ENCODE data around the gene PSMD6. TPM values are rescaled to one million over a fixed set of nuclear protein-coding genes. Genes with fewer than 3 reads are reported as not detected.

Gene PSMD6
- total and polyA plus RNA-seq, 11 donors = 60.1 to 128 (median 82.5) TPM

DNA sequence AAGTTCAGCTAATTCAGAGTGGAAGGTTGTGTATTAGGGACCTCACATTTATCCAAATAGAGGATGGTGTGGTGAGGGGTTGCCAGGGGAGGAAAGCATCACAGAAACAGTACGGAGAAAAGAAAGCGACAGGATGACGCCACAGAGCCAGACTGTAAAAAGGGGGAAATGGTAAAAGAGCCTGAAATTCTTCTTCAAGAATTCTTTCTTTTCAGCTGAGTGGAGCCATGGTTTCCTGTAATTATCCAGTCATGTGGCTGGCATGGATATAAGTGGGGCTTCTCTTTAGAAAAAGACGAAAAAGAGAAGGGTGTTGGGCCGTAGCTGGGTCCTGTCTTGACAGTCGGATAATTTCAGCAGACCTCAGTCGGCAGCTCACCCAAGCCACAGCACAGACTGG is 24.5 kb upstream of the PSMD6 start:
- WGBS, 4 donors = 83 to 90% (median 88%) methylated on average over 7 of the region's 7 CpGs
- no peaks in the 10 kb centered on the region for H3K27me3 ChIP-seq
- intact Hi-C loops (cut with DNase I) = no loop called here
- DNase-seq (no peak), ATAC-seq (no peak)
- no peaks in the 10 kb centered on the region for H3K4me1 ChIP-seq
- TF ChIP-seq POLR2A (IDR thresholded peaks at IDR 0.05) = no peak
- TF ChIP-seq, protein P1, sequence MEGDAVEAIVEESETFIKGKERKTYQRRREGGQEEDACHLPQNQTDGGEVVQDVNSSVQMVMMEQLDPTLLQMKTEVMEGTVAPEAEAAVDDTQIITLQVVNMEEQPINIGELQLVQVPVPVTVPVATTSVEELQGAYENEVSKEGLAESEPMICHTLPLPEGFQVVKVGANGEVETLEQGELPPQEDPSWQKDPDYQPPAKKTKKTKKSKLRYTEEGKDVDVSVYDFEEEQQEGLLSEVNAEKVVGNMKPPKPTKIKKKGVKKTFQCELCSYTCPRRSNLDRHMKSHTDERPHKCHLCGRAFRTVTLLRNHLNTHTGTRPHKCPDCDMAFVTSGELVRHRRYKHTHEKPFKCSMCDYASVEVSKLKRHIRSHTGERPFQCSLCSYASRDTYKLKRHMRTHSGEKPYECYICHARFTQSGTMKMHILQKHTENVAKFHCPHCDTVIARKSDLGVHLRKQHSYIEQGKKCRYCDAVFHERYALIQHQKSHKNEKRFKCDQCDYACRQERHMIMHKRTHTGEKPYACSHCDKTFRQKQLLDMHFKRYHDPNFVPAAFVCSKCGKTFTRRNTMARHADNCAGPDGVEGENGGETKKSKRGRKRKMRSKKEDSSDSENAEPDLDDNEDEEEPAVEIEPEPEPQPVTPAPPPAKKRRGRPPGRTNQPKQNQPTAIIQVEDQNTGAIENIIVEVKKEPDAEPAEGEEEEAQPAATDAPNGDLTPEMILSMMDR (IDR thresholded peaks at IDR 0.05) = no peak
- H3K4me3 ChIP-seq = no peak overlapping the region
- no peaks in the 10 kb centered on the region for H3K36me3 ChIP-seq
- no peaks in the 10 kb centered on the region for H3K9me3 ChIP-seq
- no peak overlapping the region for H3K27ac ChIP-seq

DNA sequence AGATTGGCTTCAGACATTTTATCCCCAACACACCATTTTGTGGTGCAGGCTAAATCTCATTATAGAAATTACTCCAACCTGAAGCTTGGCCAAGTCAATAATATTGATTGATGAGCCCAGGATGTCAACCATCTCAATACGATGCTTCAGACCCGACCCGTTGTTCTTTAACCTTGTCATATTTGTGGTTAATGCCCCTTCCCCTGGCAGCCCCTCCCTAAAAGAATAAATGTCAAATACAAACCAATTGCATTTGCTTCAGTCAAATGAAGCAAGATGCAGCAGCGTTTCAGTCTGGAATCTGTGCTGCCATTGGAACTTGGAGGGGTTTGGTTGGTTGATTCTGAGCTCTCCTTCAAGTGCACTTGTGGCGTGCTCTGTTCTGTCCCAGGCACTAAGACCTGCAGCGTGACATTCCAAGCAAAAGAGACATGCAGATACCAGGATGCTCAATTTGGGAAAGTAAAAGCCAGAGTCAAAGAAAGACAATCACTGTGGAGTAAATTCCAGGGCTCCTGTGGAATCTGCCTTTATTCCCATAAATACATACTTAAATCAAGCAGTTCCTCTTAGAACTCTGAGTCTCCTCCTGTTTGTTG is 23.8 kb upstream of the PSMD6 start:
- Histone ChIP-seq H3K4me1 (no peaks in the 10 kb centered on the region), H3K36me3 (no peaks in the 10 kb centered on the region), H3K27me3 (peaks cover 0 to 4% (median 0%) of the 10 kb centered on the region in 9 donors), H3K9me3 (no peaks in the 10 kb centered on the region), H3K27ac (no peak overlapping the region), H3K4me3 (no peak overlapping the region)
- 74 to 84% (median 79%) methylated on average over 6 of the region's 6 CpGs for WGBS, 4 donors
- TF ChIP-seq POLR2A (IDR thresholded peaks at IDR 0.05) = no peak
- TF ChIP-seq, protein P1 (IDR thresholded peaks at IDR 0.05) = no peak
- DNase-seq = no peak
- no peak for ATAC-seq
- intact Hi-C loops (cut with DNase I) = no loop called here

DNA sequence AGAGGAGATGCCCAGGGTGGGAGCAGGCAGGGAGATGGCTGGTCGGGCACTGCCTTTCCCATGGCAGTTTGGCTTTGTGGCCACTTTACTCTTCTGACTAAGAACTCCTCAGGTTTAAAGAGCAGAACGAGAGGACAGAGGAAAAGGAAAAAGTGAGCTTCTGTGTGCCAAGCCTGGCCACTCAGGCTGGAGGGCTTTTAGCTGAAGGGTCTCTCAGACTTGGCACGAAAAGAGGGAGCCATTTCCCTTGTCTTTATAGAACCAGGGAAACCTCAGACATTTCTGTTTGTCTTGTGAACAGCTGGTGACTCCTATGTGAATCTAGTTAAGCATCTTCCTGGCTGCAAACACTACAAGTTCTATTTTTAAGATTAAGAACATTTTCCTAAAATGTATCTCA is 23.3 kb upstream of the PSMD6 start:
- H3K27me3 ChIP-seq = peaks cover 0 to 4% (median 0%) of the 10 kb centered on the region in 9 donors
- TF ChIP-seq POLR2A (IDR thresholded peaks at IDR 0.05) = no peak
- TF ChIP-seq, protein P1 (IDR thresholded peaks at IDR 0.05) = no peak
- H3K27ac ChIP-seq = no peak overlapping the region
- H3K9me3 ChIP-seq = no peaks in the 10 kb centered on the region
- no peak overlapping the region for H3K4me3 ChIP-seq
- ATAC-seq (no peak), DNase-seq (no peak)
- no peaks in the 10 kb centered on the region for H3K36me3 ChIP-seq
- WGBS, 4 donors = 85 to 91% (median 88%) methylated on average over 3 of the region's 3 CpGs
- no peaks in the 10 kb centered on the region for H3K4me1 ChIP-seq
- intact Hi-C loops (cut with DNase I) = no loop called here

DNA sequence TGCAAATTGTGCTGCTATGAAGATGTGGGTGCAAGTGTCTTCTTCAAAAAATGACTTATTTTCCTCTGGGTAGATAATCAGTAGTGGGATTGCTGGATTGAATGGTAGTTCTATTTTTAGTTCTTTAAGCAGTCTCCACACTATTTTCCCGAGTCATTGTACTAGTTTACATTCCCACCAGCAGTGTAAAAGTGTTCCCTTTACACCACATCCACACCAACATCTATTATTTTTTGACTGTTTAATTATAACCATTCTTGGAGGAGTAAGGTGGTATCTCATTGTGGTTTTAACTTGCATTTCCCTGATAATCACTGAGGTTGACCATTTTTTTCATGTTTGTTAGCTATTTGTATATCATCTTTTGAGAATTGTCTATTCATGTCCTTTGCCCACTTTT is 19.7 kb upstream of the PSMD6 start:
- ATAC-seq = no peak
- 23 to 46% (median 34%) methylated on average over 1 of the region's 1 CpG for WGBS, 4 donors
- Histone ChIP-seq H3K27me3 (peaks cover 0 to 11% (median 0%) of the 10 kb centered on the region in 9 donors), H3K4me1 (no peaks in the 10 kb centered on the region), H3K9me3 (no peaks in the 10 kb centered on the region), H3K27ac (no peak overlapping the region), H3K36me3 (no peaks in the 10 kb centered on the region), H3K4me3 (no peak overlapping the region)
- TF ChIP-seq, protein P1 (IDR thresholded peaks at IDR 0.05) = no peak
- TF ChIP-seq POLR2A (IDR thresholded peaks at IDR 0.05) = no peak
- DNase-seq = no peak
- intact Hi-C loops (cut with DNase I) = no loop called here
